ENCODE measurements around the gene TJP1.

The TJP1 gene

DNA sequence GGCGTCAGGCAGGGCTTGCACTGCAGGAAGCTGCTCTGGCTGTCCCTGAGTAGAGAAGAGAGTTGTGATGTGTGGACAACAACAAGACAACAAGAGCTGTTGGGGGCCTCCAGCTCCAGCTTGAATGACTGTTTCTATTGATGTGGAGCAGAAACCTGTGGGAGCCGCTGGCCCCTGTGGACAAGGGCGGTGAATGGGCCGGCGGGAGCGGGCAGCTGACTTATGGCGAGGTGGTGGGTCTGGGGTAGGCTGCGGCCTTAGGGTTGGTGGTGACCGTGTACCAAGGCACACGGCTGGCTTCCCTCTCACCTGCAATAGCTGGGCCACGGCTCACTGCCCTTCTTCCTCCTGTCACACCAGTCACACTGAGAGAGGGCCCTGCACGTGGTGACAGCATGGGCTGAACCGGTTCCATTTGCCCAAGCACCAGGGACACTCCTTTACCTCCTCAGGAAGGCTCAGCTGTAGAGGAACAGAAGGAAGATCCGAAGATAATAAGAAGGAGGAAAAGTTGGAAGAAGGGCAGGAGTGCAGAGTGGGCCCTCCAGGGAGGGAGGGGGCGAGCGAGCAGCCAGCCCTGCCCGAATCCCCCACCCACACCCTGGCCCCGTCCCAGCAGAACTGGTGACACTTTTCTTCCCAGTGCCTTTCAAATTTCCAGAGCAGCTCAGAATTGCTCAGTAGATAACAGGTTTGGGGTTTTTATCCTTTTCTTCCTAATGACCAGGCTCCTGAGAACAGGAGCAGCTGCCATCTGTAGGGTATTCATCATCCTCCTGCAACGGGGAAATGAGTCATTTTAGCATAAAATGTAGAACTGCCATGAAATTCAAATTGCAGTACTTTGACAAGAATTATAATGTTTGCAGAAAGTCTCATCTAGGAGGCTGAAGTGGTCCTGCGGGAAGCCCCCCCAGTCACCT, 136.9 kb downstream of the TJP1 start:
- TF ChIP-seq, protein P1, sequence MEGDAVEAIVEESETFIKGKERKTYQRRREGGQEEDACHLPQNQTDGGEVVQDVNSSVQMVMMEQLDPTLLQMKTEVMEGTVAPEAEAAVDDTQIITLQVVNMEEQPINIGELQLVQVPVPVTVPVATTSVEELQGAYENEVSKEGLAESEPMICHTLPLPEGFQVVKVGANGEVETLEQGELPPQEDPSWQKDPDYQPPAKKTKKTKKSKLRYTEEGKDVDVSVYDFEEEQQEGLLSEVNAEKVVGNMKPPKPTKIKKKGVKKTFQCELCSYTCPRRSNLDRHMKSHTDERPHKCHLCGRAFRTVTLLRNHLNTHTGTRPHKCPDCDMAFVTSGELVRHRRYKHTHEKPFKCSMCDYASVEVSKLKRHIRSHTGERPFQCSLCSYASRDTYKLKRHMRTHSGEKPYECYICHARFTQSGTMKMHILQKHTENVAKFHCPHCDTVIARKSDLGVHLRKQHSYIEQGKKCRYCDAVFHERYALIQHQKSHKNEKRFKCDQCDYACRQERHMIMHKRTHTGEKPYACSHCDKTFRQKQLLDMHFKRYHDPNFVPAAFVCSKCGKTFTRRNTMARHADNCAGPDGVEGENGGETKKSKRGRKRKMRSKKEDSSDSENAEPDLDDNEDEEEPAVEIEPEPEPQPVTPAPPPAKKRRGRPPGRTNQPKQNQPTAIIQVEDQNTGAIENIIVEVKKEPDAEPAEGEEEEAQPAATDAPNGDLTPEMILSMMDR (IDR thresholded peaks at IDR 0.05; ENCODE audit: low read depth, low read length), result no peak
- DNase-seq (ENCODE audit: extremely low read depth, low read depth), result no peak

DNA sequence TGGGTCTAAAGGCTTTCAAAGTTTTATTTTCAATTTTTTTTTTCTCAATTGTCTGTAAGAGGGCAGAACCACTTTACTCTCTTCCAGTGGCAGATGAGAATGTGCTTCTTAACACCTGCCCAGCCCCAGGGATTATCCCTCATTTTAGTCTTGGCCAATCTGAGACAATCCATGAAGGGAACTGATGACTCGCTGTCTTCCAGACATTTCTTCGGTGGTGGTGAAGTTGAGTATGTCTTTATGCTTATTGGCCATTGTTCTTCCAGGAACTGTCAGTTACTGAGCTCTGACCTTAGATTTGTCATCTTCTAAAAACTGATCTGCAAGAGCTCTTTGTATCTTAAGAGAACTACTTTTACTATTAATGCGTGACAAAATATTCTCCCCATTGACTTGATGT, 139.5 kb downstream of the TJP1 start:
- DNase-seq (ENCODE audit: extremely low read depth, low read depth), result no peak
- TF ChIP-seq, protein P1 (IDR thresholded peaks at IDR 0.05; ENCODE audit: low read depth, low read length), result no peak

DNA sequence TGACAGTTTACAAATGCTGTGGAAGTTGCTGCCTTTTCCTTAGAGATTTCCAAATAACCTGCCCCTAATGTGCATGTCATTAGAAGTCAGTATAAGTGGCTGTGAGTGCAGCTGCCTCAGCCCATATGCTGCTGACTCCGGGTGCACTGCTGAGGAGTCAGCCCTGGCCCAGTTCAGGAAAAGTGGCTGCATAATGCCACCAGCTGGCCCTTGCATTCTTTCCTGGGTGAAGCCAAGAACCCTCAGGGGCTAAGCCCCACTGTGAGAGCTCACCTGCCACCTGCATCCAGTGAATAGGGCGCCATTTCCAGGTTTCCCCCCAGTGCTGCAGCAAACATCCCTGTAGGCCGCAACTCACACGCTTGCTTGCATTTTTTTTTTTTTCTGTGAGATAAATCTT, 139.9 kb downstream of the TJP1 start:
- TF ChIP-seq, protein P1 (IDR thresholded peaks at IDR 0.05; ENCODE audit: low read depth, low read length), result no peak
- DNase-seq (ENCODE audit: extremely low read depth, low read depth), result no peak

DNA sequence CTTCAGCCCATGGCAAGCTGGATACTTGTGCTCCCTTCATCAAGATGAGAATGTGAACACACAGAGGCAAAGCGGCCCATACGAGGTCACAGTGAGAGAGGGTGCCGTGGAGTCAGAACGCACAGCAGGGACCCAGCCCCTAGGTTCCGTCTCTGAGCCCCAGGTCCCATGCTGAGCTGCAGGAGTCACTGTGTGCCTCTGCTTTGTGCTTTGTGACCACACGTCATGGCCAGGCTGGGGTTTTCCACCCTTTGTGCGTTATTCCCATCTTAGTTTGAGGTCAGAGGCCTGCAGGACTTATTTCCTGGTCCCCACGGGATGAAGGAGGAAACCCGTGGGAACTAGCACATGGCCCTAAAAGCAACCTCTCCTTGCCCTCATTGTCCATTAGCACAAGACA, 140.3 kb downstream of the TJP1 start:
- no peak for DNase-seq (ENCODE audit: extremely low read depth, low read depth)
- TF ChIP-seq, protein P1 (IDR thresholded peaks at IDR 0.05; ENCODE audit: low read depth, low read length), result no peak

DNA sequence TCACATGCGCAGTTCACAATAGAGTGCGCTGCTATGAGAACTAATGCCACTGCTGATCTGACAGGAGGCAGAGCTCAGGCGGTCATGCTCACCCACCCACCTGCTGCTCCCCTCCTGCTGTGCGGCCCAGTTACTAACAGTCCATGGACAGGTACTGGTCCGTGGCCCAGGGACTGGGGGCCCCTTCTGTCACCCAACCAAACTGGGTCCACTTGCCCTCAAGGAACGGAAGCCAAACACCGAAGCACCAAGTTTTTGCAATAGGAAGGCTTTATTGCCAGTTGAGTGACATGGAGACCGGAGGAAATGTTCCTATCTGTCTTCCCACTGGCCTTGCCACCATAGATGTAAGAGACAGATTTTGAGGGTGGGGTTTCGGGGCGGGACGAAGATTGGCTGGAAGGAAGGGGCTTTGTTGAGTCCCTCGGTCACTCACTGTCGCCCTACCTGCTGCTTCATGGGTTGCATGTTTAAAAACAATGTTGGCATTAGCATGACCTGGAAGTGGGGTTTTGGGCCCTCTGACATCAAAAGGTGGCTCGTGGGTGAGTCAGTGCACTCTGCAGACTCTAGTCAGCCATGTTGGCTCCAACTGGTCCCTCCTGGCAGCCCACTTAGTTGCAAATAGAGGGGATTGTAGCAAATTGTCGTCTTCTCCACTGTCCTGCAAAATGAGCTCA, 141.0 kb downstream of the TJP1 start:
- TF ChIP-seq, protein P1 (IDR thresholded peaks at IDR 0.05; ENCODE audit: low read depth, low read length), result no peak
- no peak for DNase-seq (ENCODE audit: extremely low read depth, low read depth)

DNA sequence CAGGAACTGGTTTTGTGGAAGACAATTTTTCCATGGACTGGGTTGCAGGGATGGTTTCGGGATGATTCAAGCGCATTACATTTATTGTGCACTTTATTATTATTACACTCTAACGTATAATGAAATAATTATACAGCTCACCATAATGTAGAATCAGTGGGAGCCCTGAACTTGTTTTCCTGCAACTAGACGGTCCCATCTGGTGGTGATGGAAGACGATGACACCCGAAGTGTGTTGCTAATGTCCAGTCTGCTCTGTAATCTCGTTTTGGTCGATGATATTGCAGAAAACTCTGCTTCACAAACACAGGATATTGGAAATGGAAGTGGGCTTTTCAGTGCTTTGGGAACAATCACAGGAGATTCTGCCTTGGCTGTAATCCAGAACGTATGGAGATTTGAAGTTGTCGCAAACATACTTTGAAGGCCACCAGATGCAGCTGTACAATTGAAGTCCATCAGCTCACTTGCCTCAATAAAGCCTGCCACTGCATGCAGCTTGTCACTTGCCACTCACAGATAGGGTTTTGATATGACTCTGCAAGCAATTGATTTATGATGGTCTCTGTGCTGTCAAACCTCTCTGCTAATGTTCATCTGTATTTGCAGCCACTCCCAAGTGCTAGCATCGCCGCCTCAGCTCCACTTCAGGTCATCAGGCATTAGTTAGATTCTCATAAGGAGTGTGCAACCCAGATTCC, 141.7 kb downstream of the TJP1 start:
- DNase-seq (ENCODE audit: extremely low read depth, low read depth), result no peak
- TF ChIP-seq, protein P1 (IDR thresholded peaks at IDR 0.05; ENCODE audit: low read depth, low read length), result no peak
